ENCODE data around the gene KCNG2. TPM values are rescaled to one million over a fixed set of nuclear protein-coding genes. Genes with fewer than 3 reads are reported as not detected.
A peak's percentile ranks its signal among the peaks of the same experiment; 100 is the strongest.

Gene KCNG2
- total and polyA plus RNA-seq, 2 experiments from 2014 or later, result 0.13 to 0.52 TPM

GRCh38 chr18:79852561-79853302, 55.0 kb downstream of the KCNG2 start:
- Histone ChIP-seq H4K20me1 (replicated peaks; ENCODE audit: insufficient read depth) (no peaks in the 10 kb centered on the region), H2AFZ (no peak overlapping the region), H3K27ac (ENCODE audit: low read depth) (no peak overlapping the region), H3F3A (replicated peaks; ENCODE audit: low read depth) (0 out of 2 replicates have a peak, but pooled peaks cover 4% of the 10 kb centered on the region), H3K79me2 (replicated peaks; ENCODE audit: insufficient read depth) (no peaks in the 10 kb centered on the region), H3K4me1 (ENCODE audit: insufficient read depth) (no peaks in the 10 kb centered on the region), H3K36me3 (ENCODE audit: insufficient read depth) (no peaks in the 10 kb centered on the region), H3K4me2 (no peak overlapping the region), H3K27me3 (ENCODE audit: insufficient read depth) (no peaks in the 10 kb centered on the region), H3K4me3 (no peak overlapping the region), H3K9me2 (ENCODE audit: insufficient read depth) (no peaks in the 10 kb centered on the region)
- H3K36me3 Mint-ChIP-seq (ENCODE audit: low read depth), result no peaks in the 10 kb centered on the region
- H3K4me3 Mint-ChIP-seq, result no peak overlapping the region; the same call in 2 of the 3 replicates
- H3K27me3 Mint-ChIP-seq (ENCODE audit: insufficient read depth, low read depth, poor library complexity), result peaks cover 3% of the 10 kb centered on the region
- DNase-seq (ENCODE audit: low spot score) (no peak), ATAC-seq (no peak)
- peaks cover 11% of the 10 kb centered on the region; the same call in 2 of the 3 replicates for H3K4me1 Mint-ChIP-seq
- H3K27ac Mint-ChIP-seq, result no peak overlapping the region
- no peaks in the 10 kb centered on the region for H3K9me3 Mint-ChIP-seq
- no peak for TF ChIP-seq REST (IDR thresholded peaks at IDR 0.05; ENCODE audit: unreplicated experiment)
- TF ChIP-seq CTCF (conservative IDR thresholded peaks at IDR 0.05; ENCODE audit: low read depth in 2 of 2), result 0 out of 4 replicates have a peak, but pooled peaks of 1 of the 2 experiments have one; percentile 4
- TF ChIP-seq POLR2AphosphoS5 (IDR thresholded peaks at IDR 0.05; ENCODE audit: low read depth), result no peak
- no peak for TF ChIP-seq ETS1 (IDR thresholded peaks at IDR 0.05)
- no peak for TF ChIP-seq ZNF331 (CRISPR knock-in tag; IDR thresholded peaks at IDR 0.05; ENCODE audit: low read depth)

- 0 out of 2 replicates have a peak, but pooled peaks cover 4% of the 10 kb centered on the region for H3F3A ChIP-seq (replicated peaks; ENCODE audit: low read depth)
- H3K4me3 ChIP-seq, result no peak overlapping the region
- ATAC-seq (no peak), DNase-seq (ENCODE audit: low spot score) (no peak)
- peaks cover 3% of the 10 kb centered on the region for H3K27me3 Mint-ChIP-seq (ENCODE audit: insufficient read depth, low read depth, poor library complexity)
- H3K4me1 ChIP-seq (ENCODE audit: insufficient read depth), result no peaks in the 10 kb centered on the region
- no peaks in the 10 kb centered on the region for H3K36me3 Mint-ChIP-seq (ENCODE audit: low read depth)
- no peak overlapping the region for H2AFZ ChIP-seq
- H3K9me3 Mint-ChIP-seq, result no peaks in the 10 kb centered on the region
- no peaks in the 10 kb centered on the region for H3K79me2 ChIP-seq (replicated peaks; ENCODE audit: insufficient read depth)
- no peaks in the 10 kb centered on the region for H3K27me3 ChIP-seq (ENCODE audit: insufficient read depth)
- no peak overlapping the region for H3K4me2 ChIP-seq
- no peak overlapping the region for H3K27ac Mint-ChIP-seq
- H3K9me2 ChIP-seq (ENCODE audit: insufficient read depth), result no peaks in the 10 kb centered on the region
- H3K36me3 ChIP-seq (ENCODE audit: insufficient read depth), result no peaks in the 10 kb centered on the region
- no peak overlapping the region for H3K27ac ChIP-seq (ENCODE audit: low read depth)
- no peak overlapping the region; the same call in 2 of the 3 replicates for H3K4me3 Mint-ChIP-seq
- no peaks in the 10 kb centered on the region for H4K20me1 ChIP-seq (replicated peaks; ENCODE audit: insufficient read depth)
- peaks cover 11% of the 10 kb centered on the region; the same call in 2 of the 3 replicates for H3K4me1 Mint-ChIP-seq
- TF ChIP-seq NANOG (IDR thresholded peaks at IDR 0.05; ENCODE audit: borderline replicate concordance) (no peak), CREB1 (CRISPR knock-in tag; IDR thresholded peaks at IDR 0.05; ENCODE audit: low read depth) (no peak), REST (IDR thresholded peaks at IDR 0.05; ENCODE audit: unreplicated experiment) (no peak), POLR2AphosphoS5 (IDR thresholded peaks at IDR 0.05; ENCODE audit: low read depth) (no peak), EZH2 (IDR thresholded peaks at IDR 0.05; ENCODE audit: low read depth, unreplicated experiment) (no peak), ETS1 (IDR thresholded peaks at IDR 0.05) (no peak)
These were observed 55.7 kb downstream of the KCNG2 start for GRCh38 chr18:79853303-79853992.

Data from GM23338 (cell line).